GM21381 (cell line): ENCODE measurements around the gene KLK13.

Experiments used
- ATAC-seq: cut with Tn5 transposase; IDR thresholded peaks from one replicate; pipeline ENCODE4 v1.9.1; 2021; ENCODE audit warnings: mild to moderate bottlenecking, moderate library complexity; ENCODE audit not compliant: unreplicated experiment

The KLK13 gene

GRCh38 chr19:51065221-51065960 lies 499 bp upstream of the KLK13 start:
- no peak for ATAC-seq

GRCh38 chr19:51063664-51064063 lies 1.2 kb downstream of the KLK13 start:
- no peak for ATAC-seq

GRCh38 chr19:51060973-51061372 lies 3.9 kb downstream of the KLK13 start:
- ATAC-seq: no peak

GRCh38 chr19:51060336-51060735 lies 4.6 kb downstream of the KLK13 start:
- ATAC-seq: no peak

GRCh38 chr19:51059715-51060114 lies 5.2 kb downstream of the KLK13 start:
- ATAC-seq: no peak

GRCh38 chr19:51055866-51056265 lies 9.0 kb downstream of the KLK13 start:
- no peak for ATAC-seq

GRCh38 chr19:51047031-51047335 lies 17.9 kb downstream of the KLK13 start:
- ATAC-seq: no peak

- no peak for ATAC-seq
Measured at GRCh38 chr19:51044327-51044726, 20.6 kb downstream of the KLK13 start.

GRCh38 chr19:51043497-51043896 lies 21.4 kb downstream of the KLK13 start:
- ATAC-seq: no peak

- no peak for ATAC-seq
Measured at GRCh38 chr19:51040151-51040550, 24.7 kb downstream of the KLK13 start.

- ATAC-seq: no peak
Measured at GRCh38 chr19:51036519-51036918, 28.4 kb downstream of the KLK13 start.

- no peak for ATAC-seq
Measured at GRCh38 chr19:51034704-51035103, 30.2 kb downstream of the KLK13 start, which contains the start of gene KLK12. TSS of gene KLK12 (minus strand) at chr19:51035002. CDS start at chr19:51034621, 381 bp downstream.

GRCh38 chr19:51031880-51032225 lies 33.0 kb downstream of the KLK13 start:
- ATAC-seq: no peak

- no peak for ATAC-seq
Measured at GRCh38 chr19:51031220-51031879, 33.5 kb downstream of the KLK13 start.

GRCh38 chr19:51030631-51031030 lies 34.3 kb downstream of the KLK13 start:
- no peak for ATAC-seq

GRCh38 chr19:51029718-51030117 lies 35.2 kb downstream of the KLK13 start:
- no peak for ATAC-seq

GRCh38 chr19:51027873-51028272 lies 37.0 kb downstream of the KLK13 start:
- no peak for ATAC-seq

- ATAC-seq: no peak
Measured at GRCh38 chr19:51027126-51027806, 37.6 kb downstream of the KLK13 start.

- no peak for ATAC-seq
Measured at GRCh38 chr19:51026554-51026831, 38.4 kb downstream of the KLK13 start, which contains the start of gene KLK11. TSS of gene KLK11 (minus strand) at chr19:51026616. CDS start at chr19:51025631, 985 bp downstream.

- ATAC-seq: no peak
Measured at GRCh38 chr19:51025809-51026553, 38.9 kb downstream of the KLK13 start.

- ATAC-seq: no peak
Measured at GRCh38 chr19:51025401-51025800, 39.5 kb downstream of the KLK13 start.

GRCh38 chr19:51024924-51025323 lies 40.0 kb downstream of the KLK13 start:
- ATAC-seq: no peak
